NCI-H187 treated with DMSO at 0.1 percent for 48 hours (cell line): ENCODE measurements around the gene SEPTIN5.
"Not testable (repeated sequence)": the region's sequence is repeated elsewhere in the genome, so short reads cannot be mapped to it uniquely, and the experiment has no call there.

ENCODE experiments used
- DNase-seq: peaks from one replicate; lab custom pipeline; 2025; lab: John Stamatoyannopoulos, UW

The SEPTIN5 gene

DNA sequence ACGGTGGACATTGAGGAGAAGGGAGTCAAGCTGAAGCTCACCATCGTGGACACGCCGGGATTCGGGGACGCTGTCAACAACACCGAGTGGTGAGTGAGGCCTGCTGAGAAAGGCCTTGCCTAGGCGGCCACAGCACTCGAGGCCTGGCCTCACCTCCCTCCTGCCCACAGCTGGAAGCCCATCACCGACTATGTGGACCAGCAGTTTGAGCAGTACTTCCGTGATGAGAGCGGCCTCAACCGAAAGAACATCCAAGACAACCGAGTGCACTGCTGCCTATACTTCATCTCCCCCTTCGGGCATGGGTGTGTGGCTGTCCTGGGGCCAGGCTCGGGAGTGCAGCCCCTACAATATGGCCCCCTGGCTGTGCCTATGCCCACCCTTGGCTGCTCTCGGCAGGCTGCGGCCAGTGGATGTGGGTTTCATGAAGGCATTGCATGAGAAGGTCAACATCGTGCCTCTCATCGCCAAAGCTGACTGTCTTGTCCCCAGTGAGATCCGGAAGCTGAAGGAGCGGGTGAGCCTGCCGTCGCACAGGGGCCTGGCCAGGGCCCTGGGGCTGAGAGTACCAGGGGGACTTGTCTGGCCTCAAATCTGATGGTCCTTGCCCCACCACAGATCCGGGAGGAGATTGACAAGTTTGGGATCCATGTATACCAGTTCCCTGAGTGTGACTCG lies 6.0 kb downstream of the SEPTIN5 start:
- DNase-seq: no peak

GRCh38 chr22:19720999-19721329 lies 6.7 kb downstream of the SEPTIN5 start:
- no peak for DNase-seq

DNA sequence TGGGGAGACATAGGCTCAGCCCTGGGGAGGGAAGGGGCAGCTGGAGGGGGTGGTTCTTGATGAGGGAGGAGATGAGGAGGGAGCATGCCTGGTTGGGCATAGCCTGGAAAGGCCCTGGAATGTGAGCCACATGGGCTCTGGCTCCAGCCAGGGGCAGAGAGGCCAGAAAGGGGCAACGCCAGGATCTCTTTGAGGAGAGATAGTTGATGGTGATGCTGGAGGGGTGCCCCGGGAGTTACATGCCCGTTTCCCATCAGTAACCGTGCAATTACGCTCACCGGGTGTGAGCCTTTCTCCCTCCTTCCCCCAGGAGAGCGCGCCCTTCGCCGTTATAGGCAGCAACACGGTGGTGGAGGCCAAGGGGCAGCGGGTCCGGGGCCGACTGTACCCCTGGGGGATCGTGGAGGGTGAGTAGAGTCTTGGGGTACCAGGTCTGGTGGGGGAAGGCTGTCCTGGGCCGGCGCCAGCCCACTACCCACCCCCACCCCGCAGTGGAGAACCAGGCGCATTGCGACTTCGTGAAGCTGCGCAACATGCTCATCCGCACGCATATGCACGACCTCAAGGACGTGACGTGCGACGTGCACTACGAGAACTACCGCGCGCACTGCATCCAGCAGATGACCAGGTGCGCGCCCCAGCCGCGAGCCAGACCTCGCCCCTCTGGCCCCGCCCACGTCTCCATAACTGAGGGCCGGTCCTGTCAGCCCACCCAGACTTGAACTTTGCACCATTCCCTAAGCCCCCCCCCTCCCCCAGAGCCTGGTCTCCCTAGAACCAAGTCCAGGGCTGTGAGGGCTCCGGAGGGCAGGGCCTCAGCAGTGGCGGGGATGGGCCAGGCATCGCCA lies 7.3 kb downstream of the SEPTIN5 start:
- no peak for DNase-seq

- DNase-seq: no peak
Measured at GRCh38 chr22:19722178-19722981, 8.1 kb downstream of the SEPTIN5 start.

DNA sequence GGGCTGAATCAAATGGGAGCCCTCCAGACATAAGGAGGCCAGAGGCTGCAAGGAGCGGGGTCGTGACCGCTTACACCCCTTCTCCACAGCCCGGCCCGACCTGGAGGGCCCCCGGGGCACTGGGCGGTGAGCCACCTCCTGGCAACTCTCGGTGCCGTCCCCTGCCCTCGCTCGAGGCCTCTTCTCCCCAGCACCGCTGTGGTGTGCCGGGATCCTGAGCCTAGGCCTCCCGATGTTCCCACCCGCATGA lies 8.6 kb downstream of the SEPTIN5 start:
- DNase-seq: no peak

GRCh38 chr22:19723232-19723982 lies 9.1 kb downstream of the SEPTIN5 start, which contains the start of gene GP1BB:
TSS of gene GP1BB (plus strand) at chr22:19723539. CDS start at chr22:19723570, 31 bp downstream.
- DNase-seq: no peak

GRCh38 chr22:19723983-19724827 lies 9.9 kb downstream of the SEPTIN5 start:
- DNase-seq: no peak

DNA sequence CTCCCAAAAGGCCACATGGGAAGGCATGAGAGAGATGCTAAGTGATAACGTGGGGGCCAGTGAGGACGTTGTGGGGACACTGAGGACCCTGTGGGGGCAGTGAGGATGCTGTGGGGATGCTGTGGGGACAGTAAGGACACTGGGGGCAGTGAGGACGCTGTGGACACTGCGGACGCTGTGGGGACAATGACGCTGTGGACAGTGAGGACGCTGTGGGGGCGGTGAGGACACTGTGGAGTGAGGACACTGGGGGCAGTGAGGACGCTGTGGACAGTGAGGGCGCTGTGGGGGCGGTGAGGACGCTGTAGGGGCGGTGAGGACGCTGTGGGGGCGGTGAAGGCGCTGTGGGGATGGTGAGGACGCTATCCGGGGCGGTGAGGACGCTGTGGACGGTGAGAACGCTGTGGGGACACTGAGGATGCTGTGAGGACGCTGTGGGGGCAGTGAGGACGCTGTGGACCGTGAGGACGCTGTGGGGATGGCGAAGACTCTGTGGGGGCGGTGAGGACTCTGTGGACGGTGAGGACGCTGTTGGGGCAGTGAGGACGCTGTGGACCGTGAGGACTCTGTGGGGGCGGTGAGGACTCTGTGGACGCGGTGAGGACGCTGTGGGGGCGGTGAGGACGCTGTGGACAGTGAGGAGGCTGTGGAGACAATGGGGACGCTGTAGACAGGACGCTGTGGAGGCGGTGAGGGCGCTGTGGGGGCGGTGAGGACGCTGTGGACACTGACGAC lies 10.8 kb downstream of the SEPTIN5 start:
- no peak for DNase-seq

- not testable (repeated sequence) for DNase-seq
Measured at GRCh38 chr22:19726064-19726788, 11.9 kb downstream of the SEPTIN5 start.

GRCh38 chr22:19727310-19728150 lies 13.2 kb downstream of the SEPTIN5 start:
- DNase-seq: no peak

- no peak for DNase-seq
Measured at GRCh38 chr22:19728271-19728670, 14.0 kb downstream of the SEPTIN5 start.

DNA sequence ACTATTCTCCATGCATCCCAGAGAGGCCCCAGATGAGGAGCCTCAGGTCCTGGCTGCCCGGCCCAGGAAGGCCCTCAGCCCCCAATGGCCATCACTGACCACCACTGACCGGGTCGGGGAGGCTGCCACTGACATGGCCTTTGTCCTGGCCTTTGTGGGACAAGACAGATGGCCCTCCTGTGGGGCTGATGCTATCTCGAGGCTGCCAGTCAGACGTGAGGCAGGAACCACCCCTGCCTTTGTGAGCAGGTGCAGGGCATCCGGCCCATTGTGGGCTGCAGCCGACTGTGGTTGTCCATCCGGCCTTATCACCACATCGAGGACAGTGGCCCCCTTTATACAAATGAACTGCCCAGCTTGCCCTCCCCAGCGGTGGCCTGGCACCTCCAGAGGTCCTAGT lies 14.5 kb downstream of the SEPTIN5 start:
- DNase-seq: no peak

DNA sequence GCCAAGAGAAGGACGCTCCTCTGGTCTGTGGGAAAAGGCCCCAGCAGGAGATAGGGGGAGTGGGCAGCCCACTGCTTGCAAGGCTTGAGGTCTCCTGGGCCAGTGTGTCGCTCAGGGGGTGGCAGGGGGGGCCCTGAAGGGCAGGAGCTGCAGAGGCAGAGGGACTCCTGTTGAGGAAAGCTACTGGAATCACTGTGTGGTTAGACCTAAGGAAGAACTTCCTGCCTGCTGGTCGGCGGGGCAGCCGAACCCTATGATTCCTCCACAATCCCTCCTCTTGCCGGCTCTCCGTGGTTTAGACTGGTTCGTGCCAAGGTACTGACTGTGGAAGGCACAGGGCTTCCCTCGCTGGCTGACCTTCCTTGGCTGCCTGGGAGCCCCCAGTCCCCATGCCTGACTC lies 15.2 kb downstream of the SEPTIN5 start:
- DNase-seq: no peak

DNA sequence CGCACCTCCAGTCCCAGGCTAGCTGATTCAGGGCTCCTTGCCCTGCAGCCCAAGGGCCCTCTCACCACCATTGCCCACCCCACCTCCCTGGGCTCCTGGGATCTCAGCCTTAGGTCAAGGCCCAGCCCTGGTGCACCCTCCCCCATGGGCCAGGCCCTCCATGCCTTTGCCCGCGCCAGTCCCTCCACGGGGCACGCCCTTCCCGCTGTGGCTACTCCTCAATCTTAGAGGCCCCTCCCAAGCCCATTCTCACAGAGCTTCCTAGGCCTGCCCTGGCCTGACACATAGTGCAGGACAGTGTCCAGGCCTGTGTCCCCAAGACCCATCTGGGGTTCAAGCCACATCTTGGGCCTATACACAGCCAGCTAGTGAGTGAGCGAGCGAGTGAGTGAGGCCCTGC lies 15.9 kb downstream of the SEPTIN5 start:
- no peak for DNase-seq

- DNase-seq: no peak
Measured at GRCh38 chr22:19730655-19731360, 16.5 kb downstream of the SEPTIN5 start.

DNA sequence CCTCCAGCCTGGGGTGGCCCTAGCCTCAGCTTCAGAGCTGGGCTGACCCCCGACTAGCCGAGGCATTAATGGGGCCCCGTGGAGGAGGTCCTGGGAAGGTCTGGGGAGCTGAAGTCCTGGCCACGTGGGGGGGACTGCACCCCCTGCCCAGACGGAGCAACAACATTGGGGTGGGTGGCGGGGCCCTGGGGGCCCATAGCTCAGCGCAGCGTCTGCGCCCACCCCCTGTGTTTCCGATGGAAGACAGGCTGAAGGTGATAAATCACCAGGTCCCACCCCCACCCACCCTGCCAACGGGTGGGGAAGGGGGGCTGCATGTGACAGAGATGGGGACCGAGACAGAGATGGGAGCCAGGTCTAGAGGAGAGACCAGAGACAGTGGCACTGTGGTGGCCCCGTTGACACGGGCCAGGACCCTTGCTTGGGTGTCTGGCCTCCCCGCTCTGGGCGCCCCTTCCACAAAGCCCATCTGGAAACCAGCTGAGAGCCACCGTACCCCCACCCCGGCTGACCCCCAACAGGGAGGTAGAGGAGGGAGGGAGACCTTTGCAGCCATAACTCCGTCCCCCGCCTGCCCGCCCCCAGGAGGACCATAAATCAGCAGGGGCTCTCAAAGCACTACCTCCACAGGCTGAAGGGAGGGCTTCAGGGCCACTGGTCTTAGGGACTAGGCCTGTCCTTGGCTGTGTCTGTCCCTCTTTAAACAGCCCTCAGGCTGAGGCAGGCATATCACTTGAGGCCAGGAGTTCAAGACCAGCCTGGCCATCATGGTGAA lies 17.2 kb downstream of the SEPTIN5 start:
- DNase-seq: no peak

DNA sequence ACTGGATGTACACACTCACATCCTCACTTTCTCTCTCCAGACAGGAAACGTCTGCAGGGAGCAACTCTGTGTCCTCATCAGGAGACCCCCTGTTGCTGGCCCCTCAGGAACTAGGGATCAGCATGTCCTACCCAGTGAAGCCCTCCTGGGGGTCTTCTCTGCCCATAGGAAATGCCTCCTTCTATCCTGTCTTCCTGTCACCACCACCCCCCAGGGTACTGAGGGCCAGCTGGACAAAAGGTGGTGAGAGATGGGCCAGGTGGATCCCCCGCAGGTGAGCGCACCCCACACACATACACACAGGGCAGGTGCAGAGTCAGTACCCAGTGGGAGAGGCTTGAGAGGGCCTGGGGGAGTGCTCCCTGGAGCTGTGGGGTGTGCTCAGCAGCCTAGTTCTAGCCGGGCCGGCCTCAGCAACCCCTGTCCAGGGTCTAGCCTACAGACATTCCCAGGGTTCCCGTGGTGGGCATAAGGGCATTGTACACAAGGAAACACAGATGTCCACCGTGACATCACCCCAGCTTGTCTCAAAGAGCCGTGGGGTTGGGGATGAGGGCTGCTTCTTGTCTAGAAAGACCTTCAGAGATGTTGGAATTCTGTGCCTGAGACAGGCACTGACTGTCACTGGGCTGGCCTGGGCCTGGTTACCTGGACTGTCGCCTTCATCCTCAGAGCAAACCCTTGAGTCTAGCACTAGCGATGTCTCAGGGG lies 18.3 kb downstream of the SEPTIN5 start:
- DNase-seq: no peak
